ENCODE results near the gene SORCS2. TPM values are rescaled to one million over a fixed set of nuclear protein-coding genes. Genes with fewer than 3 reads are reported as not detected.

The SORCS2 gene
- total and polyA plus RNA-seq, 2 of the 8 experiments (the other 6 are each of a cell fraction or from before 2014, with no cell fraction given) = 0.36 to 1.8 TPM

DNA sequence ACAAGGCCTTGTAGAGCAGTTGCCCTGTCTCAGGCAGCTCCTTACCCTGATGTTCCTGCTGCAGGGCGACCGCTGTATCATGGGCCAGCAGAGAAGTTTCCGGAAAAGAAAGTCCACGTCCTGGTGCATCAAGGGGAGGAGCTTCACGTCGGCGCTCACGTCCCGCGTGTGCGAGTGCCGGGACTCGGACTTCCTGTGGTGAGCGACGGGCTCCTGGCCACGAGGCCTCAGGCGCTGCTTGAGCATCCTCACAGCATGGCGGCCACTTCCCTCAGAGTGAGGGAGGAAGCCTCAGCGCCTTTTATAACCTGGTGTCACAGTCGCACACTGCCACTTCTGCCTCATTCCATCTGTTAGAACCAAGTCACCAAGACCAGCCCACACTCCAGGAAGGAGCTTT lies 521.8 kb downstream of the SORCS2 start:
- no peaks in the 10 kb centered on the region for H3K79me1 ChIP-seq (ENCODE audit: low read depth, low read length)
- H2BK20ac ChIP-seq (ENCODE audit: low read length) = no peak overlapping the region
- H3K14ac ChIP-seq (ENCODE audit: insufficient read length) = no peak overlapping the region
- ChIA-PET CTCF (ENCODE audit: partially characterized antibody) (interaction anchor here (1.0 to 1.6 kb wide), 3 partner anchors 9 to 183 kb away, joined by 3 to 7 read pairs (median 3); no protein-coding TSS in a partner anchor), POLR2A (ENCODE audit: partially characterized antibody) (no interaction called here)
- peaks cover 0 to 3% (median 1%) of the 10 kb centered on the region in 4 experiments; a peak in 4 of 7 replicates for H3K4me1 ChIP-seq (replicated peaks in 1 of 4; ENCODE audit: control insufficient read depth in 3 of 4, insufficient read depth in 4 of 4, low read length in 3 of 4)
- no peak overlapping the region for H3K4me2 ChIP-seq (ENCODE audit: insufficient read depth in 1 of 2, low read depth in 2 of 2, low read length in 2 of 2)
- H3K23ac ChIP-seq (ENCODE audit: insufficient read length) = no peak overlapping the region
- no peak overlapping the region for H2BK120ac ChIP-seq (replicated peaks; ENCODE audit: low read depth, low read length)
- no peaks in the 10 kb centered on the region for H3K36me3 ChIP-seq (ENCODE audit: control insufficient read depth in 2 of 4, insufficient read depth in 4 of 4, low read length in 3 of 4)
- H3K9me3 ChIP-seq (ENCODE audit: insufficient read depth in 2 of 2, low read depth in 1 of 2, low read length in 1 of 2) = no peaks in the 10 kb centered on the region; a peak in 1 of 4 replicates
- no peak overlapping the region for H3K18ac ChIP-seq (ENCODE audit: extremely low read depth, low read length)
- FAIRE-seq (no peak), DNase-seq (ENCODE audit: low read depth in 1 of 2, low spot score in 2 of 2) (no peak)
- H2AFZ ChIP-seq (ENCODE audit: low read length) = no peak overlapping the region
- H3K79me2 ChIP-seq (ENCODE audit: control insufficient read depth in 1 of 2, insufficient read depth in 2 of 2, low read length in 2 of 2) = no peaks in the 10 kb centered on the region
- H3K4me3 ChIP-seq (ENCODE audit: extremely low read depth in 1 of 4, insufficient read depth in 2 of 4, low read depth in 3 of 4, low read length in 4 of 4) = no peak overlapping the region
- TF ChIP-seq EGR1 (IDR thresholded peaks at IDR 0.05; ENCODE audit: borderline replicate concordance, low read depth, low read length) (no peak), BCL11A (IDR thresholded peaks at IDR 0.05; ENCODE audit: low read depth in 2 of 2, low read length in 2 of 2) (no peak)
- 86% methylated on average over 20 of the region's 20 CpGs; no CpG with 5 or more reads in 1 of the 2 experiments for WGBS, 2 experiments (ENCODE audit: extremely low coverage in 1 of 2, insufficient coverage in 1 of 2, insufficient read length in 1 of 2, insufficient replicate concordance in 2 of 2, low coverage in 1 of 2, low lambda C conversion rate in 2 of 2, missing lambda C conversion rate in 1 of 2)
- H2AK5ac ChIP-seq (ENCODE audit: low read depth, low read length) = no peak overlapping the region
- no peak overlapping the region for H2BK15ac ChIP-seq (ENCODE audit: low read length)
- peaks cover 0 to 4% (median 2%) of the 10 kb centered on the region in 4 experiments; a peak in 3 of 7 replicates for H3K27me3 ChIP-seq (replicated peaks in 1 of 4; ENCODE audit: control insufficient read depth in 3 of 4, extremely low read depth in 1 of 4, insufficient read depth in 3 of 4, low read length in 3 of 4)
- H4K91ac ChIP-seq (replicated peaks; ENCODE audit: insufficient read length, low read length) = no peak overlapping the region
- no peak overlapping the region for H3K56ac ChIP-seq (replicated peaks; ENCODE audit: insufficient read length, low read depth, low read length)
- no peak overlapping the region for H3K9ac ChIP-seq (replicated peaks in 1 of 4; ENCODE audit: extremely low read depth in 1 of 4, low read depth in 3 of 4, low read length in 3 of 4)
- no peak overlapping the region for H3K4ac ChIP-seq (replicated peaks; ENCODE audit: insufficient read length, low read depth, low read length)
- no peak overlapping the region for H3K27ac ChIP-seq (ENCODE audit: low read depth, low read length)
- peak overlapping the region; percentile 38 for H4K8ac ChIP-seq (ENCODE audit: extremely low read depth, insufficient read depth, low read length)
- H4K20me1 ChIP-seq (replicated peaks in 1 of 2; ENCODE audit: control insufficient read depth in 1 of 2, insufficient read depth in 2 of 2, low read length in 2 of 2) = no peaks in the 10 kb centered on the region
- peaks cover 5% of the 10 kb centered on the region for H3K23me2 ChIP-seq (ENCODE audit: low read depth, low read length)
- H2BK5ac ChIP-seq (ENCODE audit: low read depth, low read length) = no peak overlapping the region
- no peak overlapping the region for H4K5ac ChIP-seq (ENCODE audit: insufficient read length, low read depth, low read length)
- no peak overlapping the region for H2BK12ac ChIP-seq (ENCODE audit: low read depth, low read length)
